DND-41 (cell line): ENCODE measurements around the gene MYO1H.

Experiments used
- ATAC-seq: fragments of 200-7000 bp; cut with Tn5 transposase; 3 replicates; pipeline ENCODE4 v1.9.1; 2021; ENCODE audit warnings: low read depth; ENCODE audit not compliant: insufficient read depth
- DNase-seq: peaks from one replicate; pipeline ENCODE4 v3.0.0-alpha.2; 2020
- H2AFZ ChIP-seq: 2 replicates; pipeline ENCODE4 v1.6.0; 2012; ENCODE audit warnings: low read depth, low read length
- H3K27ac ChIP-seq: 2 replicates; pipeline ENCODE4 v1.5.1; 2012; ENCODE audit warnings: low read length, inconsistent platforms
- H3K27me3 ChIP-seq: fragments of 200-600 bp; sonication (generic); 2 replicates; pipeline ENCODE4 v1.6.0; 2012; ENCODE audit warnings: low read length, mild to moderate bottlenecking, inconsistent platforms; ENCODE audit not compliant: insufficient read depth, poor library complexity
- H3K36me3 ChIP-seq: 2 replicates; pipeline ENCODE4 v1.5.1; 2012; ENCODE audit warnings: low read length, inconsistent platforms; ENCODE audit not compliant: insufficient read depth
- H3K4me1 ChIP-seq: 2 replicates; pipeline ENCODE4 v1.5.1; 2012; ENCODE audit warnings: mild to moderate bottlenecking, low read length; ENCODE audit not compliant: insufficient read depth
- H3K4me2 ChIP-seq: 2 replicates; pipeline ENCODE4 v1.6.0; 2012; ENCODE audit warnings: mild to moderate bottlenecking, moderate library complexity, low read length, inconsistent platforms; ENCODE audit not compliant: insufficient read depth
- H3K4me3 ChIP-seq, 2 experiments: fragments of 200-600 bp in 1 of 2; shearing (Covaris generic) in 1 of 2; 2 replicates each; pipeline ENCODE4 v1.5.1; 2012 to 2016; ENCODE audit warnings: inconsistent platforms in 2 of 2, low read length in 2 of 2, mild to moderate bottlenecking in 2 of 2, low read depth in 1 of 2, moderate library complexity in 1 of 2
- H3K79me2 ChIP-seq: 2 replicates; pipeline ENCODE4 v1.6.0; 2012; ENCODE audit warnings: low read length, inconsistent platforms; ENCODE audit not compliant: insufficient read depth
- H3K9ac ChIP-seq: 2 replicates; pipeline ENCODE4 v1.6.0; 2012; ENCODE audit warnings: low read depth, mild to moderate bottlenecking, inconsistent platforms, low read length, moderate library complexity
- H3K9me3 ChIP-seq: 2 replicates; pipeline ENCODE4 v1.5.1; 2012; ENCODE audit warnings: low read length, moderate library complexity, mild to moderate bottlenecking, inconsistent platforms; ENCODE audit not compliant: insufficient read depth, severe bottlenecking
- H4K20me1 ChIP-seq: 2 replicates; pipeline ENCODE4 v1.6.0; 2012; ENCODE audit warnings: low read length; ENCODE audit not compliant: insufficient read depth
- EZH2 ChIP-seq: IDR thresholded peaks from 3 replicates; pipeline ENCODE4 v1.6.1; 2012; ENCODE audit warnings: borderline replicate concordance, low read depth, mild to moderate bottlenecking, moderate library complexity, low read length, inconsistent platforms; ENCODE audit not compliant: severe bottlenecking
- TF ChIP-seq, protein P1 (sequence below): IDR thresholded peaks from 2 replicates; pipeline ENCODE4 v1.5.1; 2012; ENCODE audit warnings: borderline replicate concordance, low read length, moderate library complexity, mild to moderate bottlenecking; ENCODE audit not compliant: poor library complexity, severe bottlenecking; ENCODE audit errors: extremely low read depth

The MYO1H gene

GRCh38 chr12:109378569-109378968 lies 30.9 kb downstream of the MYO1H start:
- Histone ChIP-seq H2AFZ (no peak overlapping the region), H3K9ac (no peak overlapping the region), H3K79me2 (no peaks in the 10 kb centered on the region)

GRCh38 chr12:109382031-109382430 lies 34.3 kb downstream of the MYO1H start:
- no peaks in the 10 kb centered on the region for H3K79me2 ChIP-seq
- no peak overlapping the region for H2AFZ ChIP-seq
- DNase-seq (no peak), ATAC-seq (no peak)
- H4K20me1 ChIP-seq = no peaks in the 10 kb centered on the region
- H3K27ac ChIP-seq = no peak overlapping the region
- no peak overlapping the region for H3K4me3 ChIP-seq
- no peaks in the 10 kb centered on the region for H3K9me3 ChIP-seq
- no peak overlapping the region for H3K9ac ChIP-seq
- peaks cover 22% of the 10 kb centered on the region for H3K27me3 ChIP-seq
- H3K4me2 ChIP-seq = no peak overlapping the region
- TF ChIP-seq EZH2 = no peak
- TF ChIP-seq, protein P1, sequence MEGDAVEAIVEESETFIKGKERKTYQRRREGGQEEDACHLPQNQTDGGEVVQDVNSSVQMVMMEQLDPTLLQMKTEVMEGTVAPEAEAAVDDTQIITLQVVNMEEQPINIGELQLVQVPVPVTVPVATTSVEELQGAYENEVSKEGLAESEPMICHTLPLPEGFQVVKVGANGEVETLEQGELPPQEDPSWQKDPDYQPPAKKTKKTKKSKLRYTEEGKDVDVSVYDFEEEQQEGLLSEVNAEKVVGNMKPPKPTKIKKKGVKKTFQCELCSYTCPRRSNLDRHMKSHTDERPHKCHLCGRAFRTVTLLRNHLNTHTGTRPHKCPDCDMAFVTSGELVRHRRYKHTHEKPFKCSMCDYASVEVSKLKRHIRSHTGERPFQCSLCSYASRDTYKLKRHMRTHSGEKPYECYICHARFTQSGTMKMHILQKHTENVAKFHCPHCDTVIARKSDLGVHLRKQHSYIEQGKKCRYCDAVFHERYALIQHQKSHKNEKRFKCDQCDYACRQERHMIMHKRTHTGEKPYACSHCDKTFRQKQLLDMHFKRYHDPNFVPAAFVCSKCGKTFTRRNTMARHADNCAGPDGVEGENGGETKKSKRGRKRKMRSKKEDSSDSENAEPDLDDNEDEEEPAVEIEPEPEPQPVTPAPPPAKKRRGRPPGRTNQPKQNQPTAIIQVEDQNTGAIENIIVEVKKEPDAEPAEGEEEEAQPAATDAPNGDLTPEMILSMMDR = no peak
- no peaks in the 10 kb centered on the region for H3K4me1 ChIP-seq
- H3K36me3 ChIP-seq = no peaks in the 10 kb centered on the region

More at GRCh38 chr12:109378569-109378968, 30.9 kb downstream of the MYO1H start:
- Histone ChIP-seq H3K27me3 (peaks cover 9% of the 10 kb centered on the region), H3K27ac (no peak overlapping the region), H3K4me3 (no peak overlapping the region), H3K9me3 (no peaks in the 10 kb centered on the region), H3K36me3 (no peaks in the 10 kb centered on the region), H3K4me1 (no peaks in the 10 kb centered on the region), H4K20me1 (no peaks in the 10 kb centered on the region), H3K4me2 (no peak overlapping the region)
- DNase-seq (no peak), ATAC-seq (no peak)
- TF ChIP-seq, protein P1 = no peak

GRCh38 chr12:109383240-109383639 lies 35.5 kb downstream of the MYO1H start:
- no peak overlapping the region for H2AFZ ChIP-seq
- H3K4me2 ChIP-seq = no peak overlapping the region
- H3K27ac ChIP-seq = no peak overlapping the region
- H3K4me3 ChIP-seq = no peak overlapping the region
- ATAC-seq = no peak
- no peaks in the 10 kb centered on the region for H3K9me3 ChIP-seq
- TF ChIP-seq, protein P1 = no peak
- no peak for TF ChIP-seq EZH2
- DNase-seq = no peak
- no peaks in the 10 kb centered on the region for H3K79me2 ChIP-seq
- H3K36me3 ChIP-seq = no peaks in the 10 kb centered on the region
- no peaks in the 10 kb centered on the region for H4K20me1 ChIP-seq
- peaks cover 20% of the 10 kb centered on the region for H3K27me3 ChIP-seq
- H3K9ac ChIP-seq = no peak overlapping the region
- no peaks in the 10 kb centered on the region for H3K4me1 ChIP-seq

GRCh38 chr12:109385339-109386058 lies 37.8 kb downstream of the MYO1H start:
- Histone ChIP-seq H3K9me3 (no peaks in the 10 kb centered on the region), H3K36me3 (no peaks in the 10 kb centered on the region), H2AFZ (no peak overlapping the region), H3K27me3 (peaks cover 17% of the 10 kb centered on the region), H3K4me2 (no peak overlapping the region), H3K9ac (no peak overlapping the region), H3K4me3 (no peak overlapping the region), H3K4me1 (no peaks in the 10 kb centered on the region), H4K20me1 (no peaks in the 10 kb centered on the region), H3K27ac (no peak overlapping the region), H3K79me2 (no peaks in the 10 kb centered on the region)
- ATAC-seq = no peak
- DNase-seq = no peak
- TF ChIP-seq, protein P1 = peak; percentile 52
- TF ChIP-seq EZH2 = no peak
